Spleen (tissue), 11 donors: ENCODE measurements around the gene SPP1. TPM values are rescaled to one million over a fixed set of nuclear protein-coding genes. Genes with fewer than 3 reads are reported as not detected.

ENCODE experiments used
- DNase-seq: peaks from one replicate; pipeline ENCODE4 v3.0.0-alpha.2; 2020
- H3K27ac ChIP-seq, 8 donors: fragments of 200-600 bp; sonication (generic) in 7 of 8; 1 replicate in 4 of 8; 2 replicates in 4 of 8; pipeline versions ENCODE4 v1.5.0 to v1.8.0; 2016 to 2021; ENCODE audit warnings: inconsistent platforms in 4 of 8, mild to moderate bottlenecking in 4 of 8, moderate library complexity in 1 of 8
- H3K27me3 ChIP-seq, 7 donors: fragments of 200-600 bp; sonication (generic) in 6 of 7; replicated peaks in 1 of 7; 1 replicate in 4 of 7; 2 replicates in 3 of 7; pipeline versions ENCODE4 v1.5.0 to v1.8.0; 2016 to 2021; ENCODE audit warnings: inconsistent platforms in 3 of 7, mild to moderate bottlenecking in 1 of 7
- H3K36me3 ChIP-seq, 6 donors: fragments of 200-600 bp; sonication (generic) in 5 of 6; 1 replicate in 4 of 6; 2 replicates in 2 of 6; pipeline versions ENCODE4 v1.5.0 to v1.8.0; 2016 to 2021; ENCODE audit warnings: inconsistent platforms in 2 of 6
- H3K4me1 ChIP-seq, 6 donors: fragments of 200-600 bp; sonication (generic) in 5 of 6; 1 replicate in 3 of 6; 2 replicates in 3 of 6; pipeline versions ENCODE4 v1.5.0 to v1.8.0; 2016 to 2021; ENCODE audit warnings: inconsistent platforms in 3 of 6
- H3K4me3 ChIP-seq, 8 donors: fragments of 200-600 bp; sonication (generic) in 7 of 8; 1 replicate in 4 of 8; 2 replicates in 4 of 8; pipeline versions ENCODE4 v1.5.0 to v1.8.0; 2016 to 2021; ENCODE audit warnings: inconsistent platforms in 4 of 8, mild to moderate bottlenecking in 4 of 8, moderate library complexity in 2 of 8
- H3K9me3 ChIP-seq, 8 donors: fragments of 200-600 bp; sonication (generic) in 7 of 8; 1 replicate in 4 of 8; 2 replicates in 4 of 8; pipeline versions ENCODE4 v1.5.0 to v1.8.0; 2016 to 2021; ENCODE audit warnings: inconsistent platforms in 4 of 8
- POLR2A ChIP-seq, 3 donors: fragments of 450-650 bp; IDR thresholded peaks; one replicate each; pipeline ENCODE4 v1.5.1; 2017; ENCODE audit warnings: antibody characterized with exemption in 3 of 3, mild to moderate bottlenecking in 1 of 3
- POLR2AphosphoS5 ChIP-seq, 3 donors: sonication (generic); formaldehyde crosslinking; IDR thresholded peaks; one replicate each; pipeline ENCODE4 v1.5.1; 2017; ENCODE audit warnings: antibody characterized with exemption in 3 of 3
- WGBS, 5 donors: extraction: QIAGEN DNeasy Blood & Tissue Kit in 3 of 5; methylation state at CpG; one replicate each; pipeline versions ENCODE4 v1.1.5 to v1.1.7; 2013 to 2018; 5-methylcytosine and 5-hydroxymethylcytosine counted together
- intact Hi-C: fragments of 100-400 bp; cut with DNase I; formaldehyde crosslinking; loops from one replicate; pipeline ENCODE4 v1.15.0; 2023; ENCODE audit warnings: low total_unique reads
- polyA plus RNA-seq, 3 donors: library from polyadenylated mRNA; stranded (reverse); fragments of 200-250 nt; gene quantifications; one replicate each; pipeline ENCODE4 v1.2.1, GENCODE V29; 2013
- total RNA-seq, 7 donors: library from RNA; depleted of rRNA in 3 of 7; stranded (reverse); fragments of >200 nt in 3 of 7; fragmentation: NEBNext Ultra II Directional in 4 of 7; extraction: Animal tissue kit (Norgen Biotek cat#: 25700) in 4 of 7; gene quantifications; one replicate each; pipeline versions ENCODE4 v1.1.0 to v1.2.1, GENCODE V29; 2016 to 2021
- TF ChIP-seq, protein P1 (sequence below), 11 experiments: fragments of 200-600 bp in 7 of 11; fragments of 450-650 bp in 4 of 11; sonication (generic) in 4 of 11; IDR thresholded peaks in 8 of 11; conservative IDR thresholded peaks in 3 of 11; 1 replicate in 7 of 11; 2 replicates in 4 of 11; pipeline versions ENCODE4 v1.4.0 to v1.8.0; 2016 to 2021; ENCODE audit warnings: antibody characterized with exemption in 11 of 11, inconsistent platforms in 4 of 11, mild to moderate bottlenecking in 1 of 11
- donor health status: healthy with polysubstance abuse.
- donor health status: DM: no; HTN: no; CAD: no; lungs with moderate emphysema.
- donor health status: DM: no; HTN: no; CAD: no.
- donor health status: Bipolar disorder and iron deficiency.
- donor health status: healthy.
- donor health status: DM: no; HTN: no; CAD: no.
- donor health status: DM: yes; HTN: yes; CAD: no.

SPP1 gene
- total and polyA plus RNA-seq, 10 donors = 0.28 to 18.4 (median 2.0) TPM

DNA sequence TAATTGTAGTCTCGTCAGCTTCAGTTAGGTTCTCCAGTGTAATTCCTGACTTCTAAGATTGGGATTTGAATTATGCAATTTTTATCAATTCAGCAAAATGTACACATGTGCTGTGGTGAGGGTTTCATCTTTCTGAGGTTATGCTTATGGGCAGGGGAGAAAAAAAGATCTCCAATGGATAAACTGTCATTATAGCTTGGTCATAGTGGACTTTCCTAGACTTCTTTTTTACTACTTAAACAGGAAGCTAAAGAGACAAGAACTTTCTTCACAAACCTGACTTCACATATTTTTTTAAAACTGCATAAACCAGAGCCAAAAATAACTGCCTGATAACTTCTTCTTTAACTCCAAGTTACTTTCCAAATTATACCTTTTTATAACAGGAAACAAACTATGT, 21.7 kb upstream of the SPP1 start:
- peaks cover 0 to 2% (median 0%) of the 10 kb centered on the region in 6 donors for H3K4me1 ChIP-seq
- no peaks in the 10 kb centered on the region for H3K27me3 ChIP-seq
- no peaks in the 10 kb centered on the region for H3K36me3 ChIP-seq
- intact Hi-C loops = no loop called here
- no peak for DNase-seq
- H3K27ac ChIP-seq = no peak overlapping the region
- TF ChIP-seq POLR2A (IDR thresholded peaks at IDR 0.05) (no peak), POLR2AphosphoS5 (IDR thresholded peaks at IDR 0.05) (no peak)
- TF ChIP-seq, protein P1, sequence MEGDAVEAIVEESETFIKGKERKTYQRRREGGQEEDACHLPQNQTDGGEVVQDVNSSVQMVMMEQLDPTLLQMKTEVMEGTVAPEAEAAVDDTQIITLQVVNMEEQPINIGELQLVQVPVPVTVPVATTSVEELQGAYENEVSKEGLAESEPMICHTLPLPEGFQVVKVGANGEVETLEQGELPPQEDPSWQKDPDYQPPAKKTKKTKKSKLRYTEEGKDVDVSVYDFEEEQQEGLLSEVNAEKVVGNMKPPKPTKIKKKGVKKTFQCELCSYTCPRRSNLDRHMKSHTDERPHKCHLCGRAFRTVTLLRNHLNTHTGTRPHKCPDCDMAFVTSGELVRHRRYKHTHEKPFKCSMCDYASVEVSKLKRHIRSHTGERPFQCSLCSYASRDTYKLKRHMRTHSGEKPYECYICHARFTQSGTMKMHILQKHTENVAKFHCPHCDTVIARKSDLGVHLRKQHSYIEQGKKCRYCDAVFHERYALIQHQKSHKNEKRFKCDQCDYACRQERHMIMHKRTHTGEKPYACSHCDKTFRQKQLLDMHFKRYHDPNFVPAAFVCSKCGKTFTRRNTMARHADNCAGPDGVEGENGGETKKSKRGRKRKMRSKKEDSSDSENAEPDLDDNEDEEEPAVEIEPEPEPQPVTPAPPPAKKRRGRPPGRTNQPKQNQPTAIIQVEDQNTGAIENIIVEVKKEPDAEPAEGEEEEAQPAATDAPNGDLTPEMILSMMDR (IDR thresholded peaks at IDR 0.05 in 8 of 11, conservative IDR thresholded peaks at IDR 0.05 in 3 of 11) = no peak
- H3K4me3 ChIP-seq = no peak overlapping the region
- H3K9me3 ChIP-seq = no peaks in the 10 kb centered on the region
- 42 to 87% (median 65%) methylated on average over 1 of the region's 1 CpG for WGBS, 5 donors

DNA sequence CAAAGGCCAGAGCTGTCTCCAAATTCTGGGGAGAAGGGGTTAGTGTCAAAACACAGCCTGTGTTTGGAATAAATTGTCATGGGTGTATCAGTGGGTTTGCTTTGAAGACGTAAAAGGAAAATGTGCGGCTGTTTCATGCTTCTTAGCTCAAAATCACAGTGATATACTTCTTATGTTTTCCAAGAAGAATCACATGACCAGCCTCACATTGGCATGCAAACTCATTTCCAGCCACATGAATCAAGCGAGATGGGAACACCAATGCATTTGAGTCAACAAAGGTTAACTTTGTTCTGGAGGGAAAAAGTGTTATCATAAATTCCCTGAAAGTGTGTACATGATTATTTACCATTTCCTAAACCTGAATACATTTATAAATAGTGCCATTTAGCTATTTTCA, 19.0 kb upstream of the SPP1 start:
- H3K27ac ChIP-seq = no peak overlapping the region
- TF ChIP-seq POLR2A (IDR thresholded peaks at IDR 0.05) (no peak), POLR2AphosphoS5 (IDR thresholded peaks at IDR 0.05) (no peak)
- TF ChIP-seq, protein P1 (IDR thresholded peaks at IDR 0.05 in 8 of 11, conservative IDR thresholded peaks at IDR 0.05 in 3 of 11) = no peak
- no peaks in the 10 kb centered on the region for H3K9me3 ChIP-seq
- DNase-seq = no peak
- H3K27me3 ChIP-seq = no peaks in the 10 kb centered on the region
- intact Hi-C loops = no loop called here
- no peaks in the 10 kb centered on the region for H3K36me3 ChIP-seq
- no peak overlapping the region for H3K4me3 ChIP-seq
- H3K4me1 ChIP-seq = no peaks in the 10 kb centered on the region
- 86 to 95% (median 89%) methylated on average over 3 of the region's 3 CpGs for WGBS, 5 donors

DNA sequence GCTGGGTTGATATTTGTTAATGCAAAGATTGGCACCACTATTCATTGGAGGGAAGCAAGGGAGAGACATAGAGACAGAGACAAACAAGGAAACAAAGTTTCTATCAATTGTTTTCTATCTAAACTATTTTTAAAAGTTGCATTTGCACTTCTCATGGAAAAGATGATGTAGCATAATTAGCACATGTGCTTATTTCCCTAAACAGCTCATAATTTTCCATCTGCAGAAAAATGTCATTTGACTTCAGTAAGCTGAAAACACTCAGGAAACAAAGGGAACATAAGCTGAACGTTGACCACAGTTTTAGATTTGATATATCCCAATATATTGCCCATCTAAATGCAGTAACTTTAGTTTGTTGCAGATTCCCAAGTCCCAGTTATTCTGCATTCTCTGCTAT, 18.5 kb upstream of the SPP1 start:
- no peaks in the 10 kb centered on the region for H3K36me3 ChIP-seq
- no peaks in the 10 kb centered on the region for H3K27me3 ChIP-seq
- no peak overlapping the region for H3K4me3 ChIP-seq
- DNase-seq = no peak
- TF ChIP-seq POLR2A (IDR thresholded peaks at IDR 0.05) (no peak), POLR2AphosphoS5 (IDR thresholded peaks at IDR 0.05) (no peak)
- TF ChIP-seq, protein P1 (IDR thresholded peaks at IDR 0.05 in 8 of 11, conservative IDR thresholded peaks at IDR 0.05 in 3 of 11) = no peak
- H3K4me1 ChIP-seq = no peaks in the 10 kb centered on the region
- no peak overlapping the region for H3K27ac ChIP-seq
- 14 to 42% (median 25%) methylated on average over 1 of the region's 1 CpG for WGBS, 5 donors
- intact Hi-C loops = no loop called here
- no peaks in the 10 kb centered on the region for H3K9me3 ChIP-seq

DNA sequence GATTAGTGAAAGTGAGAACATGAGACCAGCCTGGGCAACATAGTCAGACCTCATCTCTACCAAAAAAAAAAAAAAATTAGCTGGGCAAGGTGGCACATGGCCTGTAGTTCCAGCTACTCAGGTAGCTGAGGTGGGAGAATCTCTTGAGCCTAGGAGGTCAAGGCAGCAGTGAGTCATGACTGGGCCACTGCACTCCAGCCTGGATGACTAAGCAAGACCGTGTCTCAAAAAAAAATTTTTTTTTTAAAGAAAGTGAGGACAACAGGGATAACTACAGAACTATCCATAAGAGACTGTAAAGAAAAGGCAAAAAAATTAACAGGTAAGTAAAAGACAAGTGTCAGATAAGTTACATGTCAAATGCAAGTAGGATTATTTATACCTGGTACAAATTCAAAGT, 13.5 kb upstream of the SPP1 start:
- WGBS, 5 donors = 29 to 66% (median 46%) methylated on average over 1 of the region's 1 CpG
- Histone ChIP-seq H3K27ac (no peak overlapping the region), H3K27me3 (no peaks in the 10 kb centered on the region), H3K36me3 (no peaks in the 10 kb centered on the region), H3K4me1 (no peaks in the 10 kb centered on the region), H3K4me3 (no peak overlapping the region), H3K9me3 (no peaks in the 10 kb centered on the region)
- intact Hi-C loops = no loop called here
- TF ChIP-seq, protein P1 (IDR thresholded peaks at IDR 0.05 in 8 of 11, conservative IDR thresholded peaks at IDR 0.05 in 3 of 11) = no peak
- no peak for TF ChIP-seq POLR2A (IDR thresholded peaks at IDR 0.05)
- TF ChIP-seq POLR2AphosphoS5 (IDR thresholded peaks at IDR 0.05) = no peak
- DNase-seq = no peak
